GM12892 (cell line): ENCODE measurements around the gene MINDY4.

Experiments used
- POLR2AphosphoS5 ChIP-seq: IDR thresholded peaks from 2 replicates; pipeline ENCODE4 v1.6.1; 2011; ENCODE audit warnings: low read depth, low read length, control low read depth
- TAF1 ChIP-seq: IDR thresholded peaks from 2 replicates; pipeline ENCODE4 v1.6.1; 2011; ENCODE audit warnings: low read depth, mild to moderate bottlenecking, control low read depth, low read length, borderline replicate concordance

GRCh38 chr7:30733691-30734090, 37.5 kb upstream of the MINDY4 start:
- no peak for TF ChIP-seq TAF1
- TF ChIP-seq POLR2AphosphoS5: no peak
